ENCODE data around the gene NEK7. TPM values are rescaled to one million over a fixed set of nuclear protein-coding genes. Genes with fewer than 3 reads are reported as not detected.

NEK7 gene
- polyA plus RNA-seq, 1 donor (not counting 4 experiments of a cell fraction or from before 2014, with no cell fraction given): 56.8 TPM

DNA sequence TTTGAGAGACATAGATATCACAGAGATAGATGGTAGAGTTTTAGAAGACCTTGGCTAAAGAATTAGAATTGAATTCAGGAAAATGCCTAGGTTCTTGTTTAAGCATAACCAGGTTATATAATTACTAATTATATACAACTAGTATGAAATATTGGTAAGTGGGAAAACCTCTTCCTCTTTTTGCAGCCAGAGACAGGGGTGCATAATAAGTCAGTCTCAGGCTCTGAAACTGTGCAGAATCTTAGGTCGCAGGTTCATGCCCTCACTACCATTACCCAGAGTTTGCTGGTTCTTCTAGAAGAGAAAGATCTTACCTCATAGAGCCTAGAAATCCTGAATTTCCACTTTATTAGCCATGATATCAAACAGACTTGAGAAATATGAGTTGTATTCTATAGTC is 183.3 kb downstream of the NEK7 start:
- Histone ChIP-seq H2AFZ (ENCODE audit: control insufficient read depth, low read length) (no peak overlapping the region), H3K27me3 (ENCODE audit: control insufficient read depth, extremely low read depth, insufficient read depth, low read length) (no peaks in the 10 kb centered on the region), H3K4me1 (ENCODE audit: control insufficient read depth, extremely low read depth, insufficient read depth, low read length) (peaks cover 6% of the 10 kb centered on the region), H3K4me2 (ENCODE audit: control insufficient read depth, extremely low read depth, insufficient read depth, low read depth, low read length) (no peak overlapping the region), H3K79me2 (ENCODE audit: control insufficient read depth, insufficient read depth, low read length) (no peaks in the 10 kb centered on the region), H3K9ac (ENCODE audit: control insufficient read depth, extremely low read depth, insufficient read depth, low read length) (no peak overlapping the region), H3K4me3 (ENCODE audit: control insufficient read depth in 2 of 3, extremely low read depth in 1 of 3, insufficient read depth in 2 of 3, low read depth in 1 of 3, low read length in 3 of 3) (no peak overlapping the region), H4K20me1 (ENCODE audit: control insufficient read depth, extremely low read depth, insufficient read depth, low read length) (no peaks in the 10 kb centered on the region), H3K27ac (ENCODE audit: control insufficient read depth, insufficient read depth, low read length) (no peak overlapping the region), H3K9me3 (ENCODE audit: control insufficient read depth, low read depth, low read length) (no peaks in the 10 kb centered on the region), H3K9me1 (ENCODE audit: control insufficient read depth, extremely low read depth, insufficient read depth, low read length) (no peaks in the 10 kb centered on the region), H3K36me3 (ENCODE audit: control insufficient read depth in 2 of 2, extremely low read depth in 1 of 2, insufficient read depth in 2 of 2, low read length in 2 of 2) (no peaks in the 10 kb centered on the region)
- TF ChIP-seq EZH2 (IDR thresholded peaks at IDR 0.05; ENCODE audit: low read length): no peak
- TF ChIP-seq, protein P1, sequence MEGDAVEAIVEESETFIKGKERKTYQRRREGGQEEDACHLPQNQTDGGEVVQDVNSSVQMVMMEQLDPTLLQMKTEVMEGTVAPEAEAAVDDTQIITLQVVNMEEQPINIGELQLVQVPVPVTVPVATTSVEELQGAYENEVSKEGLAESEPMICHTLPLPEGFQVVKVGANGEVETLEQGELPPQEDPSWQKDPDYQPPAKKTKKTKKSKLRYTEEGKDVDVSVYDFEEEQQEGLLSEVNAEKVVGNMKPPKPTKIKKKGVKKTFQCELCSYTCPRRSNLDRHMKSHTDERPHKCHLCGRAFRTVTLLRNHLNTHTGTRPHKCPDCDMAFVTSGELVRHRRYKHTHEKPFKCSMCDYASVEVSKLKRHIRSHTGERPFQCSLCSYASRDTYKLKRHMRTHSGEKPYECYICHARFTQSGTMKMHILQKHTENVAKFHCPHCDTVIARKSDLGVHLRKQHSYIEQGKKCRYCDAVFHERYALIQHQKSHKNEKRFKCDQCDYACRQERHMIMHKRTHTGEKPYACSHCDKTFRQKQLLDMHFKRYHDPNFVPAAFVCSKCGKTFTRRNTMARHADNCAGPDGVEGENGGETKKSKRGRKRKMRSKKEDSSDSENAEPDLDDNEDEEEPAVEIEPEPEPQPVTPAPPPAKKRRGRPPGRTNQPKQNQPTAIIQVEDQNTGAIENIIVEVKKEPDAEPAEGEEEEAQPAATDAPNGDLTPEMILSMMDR (optimal IDR thresholded peaks at IDR 0.05 in 1 of 3, IDR thresholded peaks at IDR 0.05 in 1 of 3, conservative IDR thresholded peaks at IDR 0.05 in 1 of 3; ENCODE audit: extremely low read depth in 1 of 3, insufficient read depth in 2 of 3, low read length in 3 of 3): no peak
- dilution Hi-C loops (cut with MboI; ENCODE audit: extremely low pct_ligation_motif_present, low sequenced_read_pairs): no loop called here
- FAIRE-seq: no peak
- no peak for DNase-seq (ENCODE audit: low read depth, low spot score)

DNA sequence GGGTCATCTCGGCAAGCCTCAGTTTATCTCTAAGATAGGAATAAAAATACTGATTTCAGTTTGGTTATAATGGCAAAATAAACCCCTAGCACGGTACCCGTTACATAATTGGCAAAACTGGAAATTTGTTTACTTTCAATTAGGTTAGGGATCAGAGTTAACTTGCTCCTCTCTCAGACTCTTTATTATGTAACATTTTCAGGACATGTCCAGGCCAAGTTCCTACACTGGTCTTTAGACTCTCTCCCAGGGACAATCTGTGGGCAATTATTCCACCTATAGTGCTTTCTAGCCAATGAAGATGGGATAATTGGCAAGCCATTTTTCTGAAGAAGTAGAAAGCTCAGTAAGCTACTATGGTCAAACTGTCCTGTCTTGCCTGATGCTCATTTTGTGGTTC is 189.4 kb downstream of the NEK7 start:
- Histone ChIP-seq H3K27ac (ENCODE audit: control insufficient read depth, insufficient read depth, low read length) (no peak overlapping the region), H4K20me1 (ENCODE audit: control insufficient read depth, extremely low read depth, insufficient read depth, low read length) (no peaks in the 10 kb centered on the region), H3K4me2 (ENCODE audit: control insufficient read depth, extremely low read depth, insufficient read depth, low read depth, low read length) (no peak overlapping the region), H3K9me3 (ENCODE audit: control insufficient read depth, low read depth, low read length) (no peaks in the 10 kb centered on the region), H3K9ac (ENCODE audit: control insufficient read depth, extremely low read depth, insufficient read depth, low read length) (no peak overlapping the region), H3K79me2 (ENCODE audit: control insufficient read depth, insufficient read depth, low read length) (no peaks in the 10 kb centered on the region), H2AFZ (ENCODE audit: control insufficient read depth, low read length) (peak overlapping the region; percentile 0), H3K36me3 (ENCODE audit: control insufficient read depth in 2 of 2, extremely low read depth in 1 of 2, insufficient read depth in 2 of 2, low read length in 2 of 2) (no peaks in the 10 kb centered on the region), H3K9me1 (ENCODE audit: control insufficient read depth, extremely low read depth, insufficient read depth, low read length) (no peaks in the 10 kb centered on the region), H3K27me3 (ENCODE audit: control insufficient read depth, extremely low read depth, insufficient read depth, low read length) (no peaks in the 10 kb centered on the region), H3K4me3 (ENCODE audit: control insufficient read depth in 2 of 3, extremely low read depth in 1 of 3, insufficient read depth in 2 of 3, low read depth in 1 of 3, low read length in 3 of 3) (no peak overlapping the region), H3K4me1 (ENCODE audit: control insufficient read depth, extremely low read depth, insufficient read depth, low read length) (no peaks in the 10 kb centered on the region)
- FAIRE-seq (no peak), DNase-seq (ENCODE audit: low read depth, low spot score) (no peak)
- TF ChIP-seq, protein P1 (optimal IDR thresholded peaks at IDR 0.05 in 1 of 3, IDR thresholded peaks at IDR 0.05 in 1 of 3, conservative IDR thresholded peaks at IDR 0.05 in 1 of 3; ENCODE audit: extremely low read depth in 1 of 3, insufficient read depth in 2 of 3, low read length in 3 of 3): no peak
- no peak for TF ChIP-seq EZH2 (IDR thresholded peaks at IDR 0.05; ENCODE audit: low read length)
- dilution Hi-C loops (cut with MboI; ENCODE audit: extremely low pct_ligation_motif_present, low sequenced_read_pairs): no loop called here

Measured in keratinocyte (primary cell).